NCI-H2107 treated with DMSO at 0.1 percent for 48 hours (cell line): Measurements from ENCODE around the gene GPR176.

Experiments
- DNase-seq: peaks from one replicate; lab custom pipeline; 2025; ENCODE audit not compliant: unreplicated experiment; lab: John Stamatoyannopoulos, UW

The GPR176 gene

GRCh38 chr15:39860200-39860599, 59.9 kb downstream of the GPR176 start:
- no peak for DNase-seq

DNA sequence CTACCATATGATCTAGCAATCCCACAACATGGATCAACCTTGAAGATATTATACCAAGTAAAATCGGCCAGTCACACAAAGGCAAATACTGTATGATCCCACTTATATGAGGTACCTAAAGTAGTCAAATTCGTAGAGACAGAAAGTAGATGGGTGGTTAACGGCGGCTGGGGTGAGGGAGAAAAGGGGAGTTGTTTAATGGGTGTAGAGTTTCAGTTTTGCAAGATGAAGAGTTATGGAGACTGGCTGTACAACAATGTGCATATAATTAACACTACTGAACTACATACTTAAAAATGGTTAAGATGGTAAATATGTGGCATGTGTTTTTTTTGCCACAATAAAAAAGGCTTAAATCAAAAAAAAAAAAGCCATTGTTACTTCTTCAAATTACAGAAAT, 60.4 kb downstream of the GPR176 start:
- no peak for DNase-seq

DNA sequence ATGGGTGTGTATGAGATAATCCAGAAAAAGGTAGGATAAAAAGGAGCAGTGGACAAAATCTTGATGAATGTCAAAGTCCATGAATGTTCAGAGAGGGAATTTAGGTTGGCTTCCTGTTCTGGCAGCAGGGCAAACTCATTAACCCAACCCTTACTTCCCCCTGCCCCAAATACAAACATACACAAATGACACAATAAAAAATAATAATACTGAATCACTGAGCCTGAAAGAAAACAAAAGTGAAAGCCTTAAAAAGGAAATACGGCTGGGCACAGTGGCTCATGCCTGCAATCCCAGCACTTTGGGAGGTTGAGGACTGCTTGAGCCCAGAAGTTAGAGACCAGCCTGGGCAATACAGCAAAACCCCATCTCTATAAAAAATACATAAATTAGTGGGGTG, 62.9 kb downstream of the GPR176 start:
- no peak for DNase-seq

- DNase-seq: no peak
These were observed 63.7 kb downstream of the GPR176 start for GRCh38 chr15:39856357-39856756.

- DNase-seq: no peak
These were observed 64.7 kb downstream of the GPR176 start for GRCh38 chr15:39855400-39855799.

DNA sequence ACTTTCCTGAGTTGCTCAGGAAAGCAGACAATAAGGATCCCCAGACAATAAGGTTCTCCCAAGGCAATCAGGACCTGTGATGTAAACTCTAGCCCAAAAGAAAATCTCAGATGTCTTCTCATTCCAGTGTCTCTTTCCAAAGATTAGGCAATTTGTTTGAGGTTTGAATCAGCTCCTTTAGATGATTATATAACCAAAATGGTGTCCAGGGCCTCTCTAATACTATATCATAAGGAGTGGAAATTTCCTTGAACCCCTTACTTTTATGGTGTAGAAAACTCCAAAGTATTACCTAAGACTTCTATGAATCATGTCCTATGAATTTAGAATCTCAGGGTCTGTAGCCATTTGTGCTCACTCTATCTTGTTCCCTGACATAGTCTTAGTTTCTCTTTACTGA, 65.9 kb downstream of the GPR176 start:
- no peak for DNase-seq

GRCh38 chr15:39852250-39852649, 67.8 kb downstream of the GPR176 start:
- DNase-seq: no peak

DNA sequence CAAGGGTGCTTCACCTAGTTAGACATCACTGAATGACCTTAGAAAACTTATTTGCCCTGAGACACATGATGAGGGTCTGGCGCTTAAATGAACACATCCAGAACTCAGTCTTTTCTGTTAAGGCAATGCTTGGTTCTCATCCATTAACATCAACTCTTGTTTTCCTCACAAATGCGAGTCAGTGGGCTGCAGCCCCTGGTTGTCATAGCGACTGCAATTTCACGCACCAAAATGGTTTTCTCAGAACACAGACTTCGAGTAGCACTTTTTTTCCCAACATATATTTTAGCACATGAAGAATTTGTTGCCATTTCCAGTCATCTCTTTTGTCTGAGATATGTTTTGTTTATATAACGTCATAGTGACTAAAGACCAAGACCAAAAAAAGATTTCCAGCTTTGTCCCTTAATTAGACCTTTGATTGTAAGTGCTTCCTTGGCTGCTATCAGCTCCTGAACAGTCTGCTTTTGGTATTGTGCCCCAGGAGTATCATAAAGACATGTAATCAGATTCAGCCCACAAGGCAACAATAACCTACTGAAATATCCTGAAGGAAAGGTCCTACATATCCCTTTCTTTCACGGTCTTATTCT, 68.5 kb downstream of the GPR176 start:
- no peak for DNase-seq

DNA sequence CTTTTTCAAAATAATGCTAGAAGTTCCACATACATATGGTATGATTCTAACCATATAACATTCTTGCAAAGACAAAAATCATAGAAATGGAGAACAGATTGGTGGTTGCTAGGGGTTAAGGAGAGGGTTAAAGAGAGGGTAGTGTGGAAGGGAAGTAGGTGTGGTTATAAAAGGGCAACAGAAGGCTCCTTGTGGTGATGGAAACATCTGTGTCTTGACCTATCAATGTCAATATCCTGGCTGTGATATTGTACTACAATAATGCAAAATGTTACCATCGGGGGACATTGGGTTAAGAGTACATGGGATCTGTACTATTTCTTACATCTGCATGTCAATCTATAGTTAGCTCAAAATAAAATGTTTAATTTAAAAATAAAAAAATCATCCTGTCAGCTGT, 69.6 kb downstream of the GPR176 start:
- DNase-seq: no peak

DNA sequence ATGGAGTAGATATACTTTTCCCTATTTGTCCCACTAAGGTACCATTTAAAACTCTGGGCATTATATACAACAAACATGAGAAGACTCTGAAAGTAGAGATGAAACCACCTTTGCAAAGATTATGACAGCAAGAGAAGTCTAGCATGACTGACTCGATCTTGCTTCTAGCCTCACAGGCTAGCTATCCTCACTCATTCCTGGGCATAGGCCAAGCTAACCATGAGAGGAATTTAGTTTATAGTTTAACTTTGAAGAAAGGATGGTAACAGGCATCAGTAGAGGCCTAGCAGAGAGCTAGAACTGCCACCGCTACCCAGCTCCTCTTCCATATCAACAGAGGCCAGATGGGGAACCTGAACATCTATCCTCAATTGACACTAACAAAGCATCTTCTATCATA, 74.0 kb downstream of the GPR176 start:
- no peak for DNase-seq

- no peak for DNase-seq
These were observed 74.5 kb downstream of the GPR176 start for GRCh38 chr15:39845582-39845981.

- DNase-seq: no peak
These were observed 76.5 kb downstream of the GPR176 start for GRCh38 chr15:39843565-39843964.

DNA sequence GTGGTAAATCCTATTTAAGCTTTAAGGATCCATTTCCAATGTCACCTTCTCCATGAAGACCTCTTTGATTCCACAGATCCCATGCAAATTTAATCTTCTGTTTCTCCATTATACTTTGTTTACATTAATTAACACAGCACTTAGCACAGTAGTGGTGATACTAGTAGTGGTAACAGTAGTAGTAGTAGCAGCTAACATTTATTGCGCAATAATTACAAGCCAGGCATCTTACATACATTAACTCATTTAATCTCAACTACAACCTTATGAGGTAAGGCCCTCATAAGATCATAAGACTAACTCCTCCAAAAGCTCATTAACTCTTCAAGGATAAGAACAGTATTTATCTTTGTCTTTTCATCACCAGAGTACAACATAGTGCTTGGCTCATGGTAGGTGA, 82.6 kb downstream of the GPR176 start:
- no peak for DNase-seq

DNA sequence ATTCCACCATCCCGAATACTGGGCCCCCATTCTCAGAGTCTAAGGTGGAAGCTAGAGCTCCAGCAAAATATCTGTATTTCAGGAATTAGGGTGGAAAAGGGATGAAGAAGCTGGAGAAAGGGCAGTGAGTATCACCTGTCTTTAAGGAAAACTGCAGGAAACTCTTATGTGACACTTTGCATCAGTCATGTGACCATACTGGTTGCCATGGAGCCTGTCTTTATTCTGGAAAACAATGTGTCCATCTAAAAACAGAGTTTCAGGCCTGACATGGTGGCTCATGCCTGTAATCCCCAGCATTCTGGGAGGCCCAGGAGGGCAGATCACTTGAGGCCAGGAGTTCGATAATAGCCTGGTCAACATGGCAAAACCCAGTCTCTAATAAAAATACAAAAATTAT, 84.5 kb downstream of the GPR176 start:
- DNase-seq: no peak

DNA sequence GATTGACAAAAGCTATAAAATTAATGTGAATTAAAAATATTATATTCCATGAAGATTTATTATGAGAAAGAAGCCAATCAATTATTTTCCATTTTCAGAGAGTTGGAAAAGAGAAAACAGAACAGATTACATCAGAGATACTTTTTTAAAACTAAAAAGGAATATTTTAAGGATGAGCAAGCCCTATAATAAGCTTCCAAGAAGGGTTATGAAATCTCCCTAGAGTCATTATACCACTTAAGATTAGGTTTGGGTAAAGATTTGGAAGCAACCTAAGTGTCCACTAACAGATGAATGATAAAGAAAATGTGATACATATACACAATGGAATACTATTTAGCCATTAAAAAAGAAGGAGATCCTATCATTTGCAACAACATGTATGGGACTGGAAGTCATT, 85.8 kb downstream of the GPR176 start:
- no peak for DNase-seq

GRCh38 chr15:39833515-39833981, 86.5 kb downstream of the GPR176 start:
- peak; percentile 82 for DNase-seq

DNA sequence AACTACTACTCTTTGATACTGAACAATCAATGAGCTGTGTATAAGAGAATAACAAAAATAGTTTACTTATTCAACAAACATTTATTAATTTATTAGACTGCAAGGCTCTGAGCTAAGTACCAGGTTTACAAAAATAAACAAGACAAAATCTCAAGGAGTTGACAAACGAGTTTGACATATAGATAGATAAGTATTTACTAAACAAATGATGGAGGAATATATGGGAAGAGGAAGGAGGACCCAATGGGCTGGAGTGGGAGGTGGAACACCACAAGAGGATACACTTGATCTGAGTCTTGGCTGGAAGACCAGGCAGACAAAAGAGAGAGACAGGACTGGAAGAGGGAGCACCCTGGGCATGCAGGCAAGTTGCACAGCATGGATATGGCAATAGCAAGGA, 89.9 kb downstream of the GPR176 start:
- no peak for DNase-seq

GRCh38 chr15:39828374-39828931, 91.6 kb downstream of the GPR176 start:
- DNase-seq: no peak

GRCh38 chr15:39826975-39827374, 93.1 kb downstream of the GPR176 start:
- DNase-seq: no peak

DNA sequence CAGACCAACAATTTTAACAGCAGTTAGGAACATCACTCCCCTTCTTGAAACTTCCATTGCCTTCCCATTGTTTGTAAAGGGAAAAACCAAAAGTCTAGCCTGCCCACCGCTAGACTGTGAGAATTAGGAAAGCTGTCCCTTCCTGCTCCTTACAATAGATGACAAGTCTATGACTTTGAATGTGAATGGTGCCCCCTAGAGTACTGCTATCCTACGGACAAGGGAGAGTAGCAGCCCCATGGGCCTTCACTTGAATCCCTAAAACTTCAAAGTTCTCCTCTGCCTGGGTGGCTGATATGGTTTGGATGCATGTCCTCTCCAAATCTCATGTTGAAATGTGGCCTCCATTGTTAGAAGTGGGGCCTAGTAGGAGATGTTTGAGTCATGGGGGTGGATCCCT, 96.4 kb downstream of the GPR176 start:
- DNase-seq: no peak

DNA sequence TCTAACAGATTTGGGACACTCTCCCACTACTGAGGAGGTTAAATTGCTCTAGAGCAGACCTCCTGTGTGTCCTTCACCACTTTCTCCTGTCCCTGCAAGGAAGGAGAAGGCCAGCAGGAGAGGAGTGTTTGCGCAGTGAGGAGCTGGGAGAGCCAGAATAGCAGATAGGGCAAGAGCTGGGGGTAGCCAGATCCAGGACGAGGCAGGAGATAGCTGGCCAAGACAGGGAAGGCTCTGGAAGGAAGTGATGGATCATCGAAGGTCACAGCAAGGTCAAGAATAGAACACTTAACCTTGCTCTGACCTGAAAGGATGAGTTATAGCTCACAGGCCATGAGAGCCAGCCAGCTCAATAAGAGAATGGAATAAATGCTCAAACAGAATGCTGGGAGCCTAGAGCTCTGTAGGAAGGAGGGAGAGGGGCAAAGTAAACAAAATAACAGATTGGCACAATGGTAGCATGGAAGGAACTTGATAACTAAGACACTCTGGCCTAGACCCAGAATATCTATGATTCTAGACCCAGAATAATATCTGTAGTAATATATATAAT, 99.9 kb downstream of the GPR176 start:
- no peak for DNase-seq

GRCh38 chr15:39819533-39819932, 100.5 kb downstream of the GPR176 start:
- DNase-seq: no peak

DNA sequence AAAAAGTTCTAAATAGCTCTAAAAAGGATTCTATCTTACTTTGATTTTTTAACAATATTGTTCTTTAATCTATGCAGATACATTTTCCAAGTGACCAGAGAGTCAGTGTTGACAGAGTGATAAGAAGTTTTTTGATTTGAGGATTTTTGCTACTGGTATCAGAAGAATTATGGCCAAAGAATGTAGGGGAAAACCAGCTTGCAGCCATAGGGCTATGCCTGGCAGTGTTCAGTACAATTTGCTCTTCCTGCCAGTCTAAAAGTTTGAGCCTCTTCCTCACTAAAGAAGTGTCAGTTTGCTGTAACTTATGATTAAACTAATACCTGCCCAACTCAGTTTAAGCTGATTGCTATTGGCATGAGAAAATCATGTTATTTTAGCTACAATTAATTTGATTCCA, 102.2 kb downstream of the GPR176 start:
- no peak for DNase-seq
